SU-DHL-6 (cell line): ENCODE results near the gene NEK10.

Experiments used
- EZH2phosphoT487 ChIP-seq: fragments of 200-600 bp; sonication (generic), shearing (Covaris generic); conservative IDR thresholded peaks from 2 replicates; pipeline ENCODE4 v1.6.1; 2018; ENCODE audit warnings: mild to moderate bottlenecking, antibody characterized with exemption, low read length, moderate library complexity, mixed read lengths
- TF ChIP-seq, protein P1 (sequence below): fragments of 200-600 bp; sonication (generic); IDR thresholded peaks from one replicate; pipeline ENCODE4 v1.5.1; 2017; ENCODE audit warnings: antibody characterized with exemption, mild to moderate bottlenecking, low read length, moderate library complexity; ENCODE audit not compliant: insufficient read depth, poor library complexity, severe bottlenecking

DNA sequence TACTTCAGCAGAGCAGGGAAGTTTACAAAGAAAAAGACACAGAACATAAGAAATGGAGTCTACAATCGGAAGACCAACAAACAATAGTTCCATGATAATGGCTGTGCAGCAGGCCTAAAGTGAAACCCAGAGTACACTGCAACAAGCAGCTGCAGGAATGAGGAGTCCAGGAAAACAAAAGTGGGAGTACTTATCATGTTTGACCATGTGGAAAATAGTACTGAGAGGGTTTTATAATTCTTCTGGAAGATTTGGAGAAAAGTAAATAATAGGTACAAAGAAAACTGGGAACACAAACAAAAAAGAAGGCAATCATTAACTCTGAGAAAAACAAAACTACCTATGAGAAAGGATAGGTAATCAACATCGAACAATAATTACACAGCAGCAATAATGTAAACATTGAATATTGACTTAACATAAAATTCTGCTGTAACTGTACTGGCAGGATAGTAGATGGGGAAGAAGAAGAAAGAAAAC, 87.5 kb downstream of the NEK10 start:
- TF ChIP-seq, protein P1, sequence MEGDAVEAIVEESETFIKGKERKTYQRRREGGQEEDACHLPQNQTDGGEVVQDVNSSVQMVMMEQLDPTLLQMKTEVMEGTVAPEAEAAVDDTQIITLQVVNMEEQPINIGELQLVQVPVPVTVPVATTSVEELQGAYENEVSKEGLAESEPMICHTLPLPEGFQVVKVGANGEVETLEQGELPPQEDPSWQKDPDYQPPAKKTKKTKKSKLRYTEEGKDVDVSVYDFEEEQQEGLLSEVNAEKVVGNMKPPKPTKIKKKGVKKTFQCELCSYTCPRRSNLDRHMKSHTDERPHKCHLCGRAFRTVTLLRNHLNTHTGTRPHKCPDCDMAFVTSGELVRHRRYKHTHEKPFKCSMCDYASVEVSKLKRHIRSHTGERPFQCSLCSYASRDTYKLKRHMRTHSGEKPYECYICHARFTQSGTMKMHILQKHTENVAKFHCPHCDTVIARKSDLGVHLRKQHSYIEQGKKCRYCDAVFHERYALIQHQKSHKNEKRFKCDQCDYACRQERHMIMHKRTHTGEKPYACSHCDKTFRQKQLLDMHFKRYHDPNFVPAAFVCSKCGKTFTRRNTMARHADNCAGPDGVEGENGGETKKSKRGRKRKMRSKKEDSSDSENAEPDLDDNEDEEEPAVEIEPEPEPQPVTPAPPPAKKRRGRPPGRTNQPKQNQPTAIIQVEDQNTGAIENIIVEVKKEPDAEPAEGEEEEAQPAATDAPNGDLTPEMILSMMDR = no peak
- no peak for TF ChIP-seq EZH2phosphoT487
